Muscle of leg (tissue), 11 donors: Measurements from ENCODE around the gene IRF7. TPM values are rescaled to one million over a fixed set of nuclear protein-coding genes. Genes with fewer than 3 reads are reported as not detected.

Experiments
- DNase-seq: peaks from one replicate; pipeline ENCODE4 v3.0.0; 2013
- H3K27ac ChIP-seq: one replicate; pipeline ENCODE4 v1.5.1; 2013; ENCODE audit warnings: mild to moderate bottlenecking, low read length, control low read depth
- H3K27me3 ChIP-seq: one replicate; pipeline ENCODE4 v1.6.1; 2013; ENCODE audit warnings: low read length; ENCODE audit not compliant: control insufficient read depth, insufficient read depth
- H3K36me3 ChIP-seq: one replicate; pipeline ENCODE4 v1.6.1; 2013; ENCODE audit warnings: low read length; ENCODE audit not compliant: control insufficient read depth, insufficient read depth
- H3K4me1 ChIP-seq: one replicate; pipeline ENCODE4 v1.6.1; 2013; ENCODE audit warnings: low read length; ENCODE audit not compliant: control insufficient read depth, insufficient read depth
- H3K4me3 ChIP-seq: one replicate; pipeline ENCODE4 v1.5.1; 2013; ENCODE audit warnings: low read length, control low read depth
- H3K9me3 ChIP-seq: replicated peaks from 2 replicates; pipeline ENCODE4 v1.6.1; 2013; ENCODE audit warnings: low read depth, low read length; ENCODE audit not compliant: control insufficient read depth
- WGBS: methylation state at CpG from one replicate; pipeline ENCODE4 v1.1.5; 2013; ENCODE audit warnings: missing lambda C conversion rate; ENCODE audit not compliant: insufficient coverage; 5-methylcytosine and 5-hydroxymethylcytosine counted together
- polyA plus RNA-seq, 8 donors: library from polyadenylated mRNA; unstranded; fragments of 120-200 nt; gene quantifications; one replicate each; pipeline versions ENCODE4 v1.2.1 to v1.2.3, GENCODE V29; 2013; ENCODE audit warnings: inconsistent platforms in 1 of 8, low replicate concordance in 1 of 8; ENCODE audit not compliant: insufficient read length in 8 of 8, insufficient read depth in 1 of 8
- total RNA-seq: library from RNA; stranded (reverse); fragments of 120-200 nt; gene quantifications from one replicate; pipeline ENCODE4 v1.2.4, GENCODE V29; 2013

The IRF7 gene
- total and polyA plus RNA-seq, 9 donors = 7.8 to 14.7 (median 9.6) TPM

DNA sequence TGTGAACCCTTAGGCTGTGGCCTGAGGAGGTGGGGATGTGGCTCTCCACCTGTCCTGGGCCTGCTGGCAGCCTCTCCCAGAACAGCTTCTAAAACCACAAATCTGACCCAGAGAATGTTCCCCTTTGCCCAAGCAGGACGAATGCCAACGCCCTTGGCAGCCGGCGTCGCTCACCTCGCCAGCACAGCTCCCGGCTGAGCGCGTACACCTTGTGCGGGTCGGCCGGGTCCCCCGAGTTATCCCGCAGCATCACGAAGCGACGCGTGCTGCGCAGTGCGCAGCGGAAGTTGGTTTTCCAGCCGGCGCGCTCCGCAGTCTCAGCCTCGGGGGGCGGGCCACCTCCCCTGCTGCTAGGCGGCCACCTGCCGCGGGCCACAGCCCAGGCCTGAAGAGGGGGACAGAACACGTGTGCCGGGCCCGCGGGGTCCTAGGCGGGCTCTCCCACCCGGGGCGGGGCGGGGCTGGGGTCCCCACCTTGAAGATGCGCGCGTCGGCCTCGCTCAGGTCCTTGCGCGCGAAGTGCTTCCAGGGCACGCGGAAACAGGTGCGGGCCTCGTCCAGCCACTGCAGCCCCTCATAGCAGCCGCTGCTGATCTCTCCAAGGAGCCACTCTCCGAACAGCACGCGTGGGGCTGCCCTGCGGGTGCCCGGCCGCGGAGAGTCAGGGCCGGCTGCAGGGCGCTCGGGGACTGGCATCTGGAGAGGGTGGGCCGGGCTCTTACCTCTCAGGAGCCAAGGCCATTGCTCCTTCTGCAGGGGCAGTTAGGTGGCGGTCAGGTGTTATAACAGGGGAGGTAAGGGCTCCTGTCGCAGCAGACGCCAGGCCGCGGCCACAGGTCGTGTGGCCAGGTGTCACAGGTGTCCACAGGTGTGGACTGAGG is 887 bp downstream of the IRF7 start:
- WGBS = 63% methylated on average over 66 of the region's 68 CpGs
- no peaks in the 10 kb centered on the region for H3K27me3 ChIP-seq
- H3K36me3 ChIP-seq = peaks cover 55% of the 10 kb centered on the region
- H3K4me1 ChIP-seq = peaks cover 47% of the 10 kb centered on the region
- peak overlapping the region; percentile 91 for H3K4me3 ChIP-seq
- H3K9me3 ChIP-seq = no peaks in the 10 kb centered on the region
- no peak for DNase-seq
- H3K27ac ChIP-seq = peak overlapping the region; percentile 97

DNA sequence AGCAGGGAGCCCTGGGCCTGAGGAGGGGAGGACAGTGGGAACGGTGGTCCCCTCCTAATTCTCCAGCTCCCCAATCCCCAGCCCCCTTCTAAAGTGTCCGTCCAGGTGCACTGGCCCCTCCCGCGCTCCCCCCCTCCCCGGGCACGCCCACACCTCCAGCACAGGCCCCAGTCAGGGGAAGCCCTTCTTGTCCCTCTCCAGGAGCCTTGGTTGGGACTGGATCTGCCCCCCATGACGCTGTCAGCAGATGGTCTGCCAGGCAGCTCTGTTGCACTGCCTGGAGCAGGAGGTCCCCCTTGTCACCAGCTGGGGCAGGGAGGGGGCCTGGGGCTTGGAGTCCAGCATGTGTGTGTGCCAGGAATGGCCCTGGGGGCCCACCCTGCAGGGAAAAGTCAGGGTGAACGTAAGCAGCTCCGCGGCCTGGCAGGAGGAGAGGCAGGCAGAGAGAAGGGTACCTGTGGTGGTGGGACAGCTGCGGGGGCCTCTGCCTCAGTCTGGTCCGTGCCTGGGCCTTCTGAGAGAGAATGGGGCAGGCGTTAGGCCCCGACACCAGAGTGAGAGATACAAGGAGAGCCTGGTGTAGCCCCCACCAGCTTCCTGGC is 1.6 kb downstream of the IRF7 start:
- H3K4me3 ChIP-seq = peak overlapping the region; percentile 91
- peaks cover 56% of the 10 kb centered on the region for H3K36me3 ChIP-seq
- H3K9me3 ChIP-seq = no peaks in the 10 kb centered on the region
- peaks cover 47% of the 10 kb centered on the region for H3K4me1 ChIP-seq
- H3K27ac ChIP-seq = peak overlapping the region; percentile 82
- H3K27me3 ChIP-seq = no peaks in the 10 kb centered on the region
- 62% methylated on average over 8 of the region's 14 CpGs for WGBS
- DNase-seq = no peak

DNA sequence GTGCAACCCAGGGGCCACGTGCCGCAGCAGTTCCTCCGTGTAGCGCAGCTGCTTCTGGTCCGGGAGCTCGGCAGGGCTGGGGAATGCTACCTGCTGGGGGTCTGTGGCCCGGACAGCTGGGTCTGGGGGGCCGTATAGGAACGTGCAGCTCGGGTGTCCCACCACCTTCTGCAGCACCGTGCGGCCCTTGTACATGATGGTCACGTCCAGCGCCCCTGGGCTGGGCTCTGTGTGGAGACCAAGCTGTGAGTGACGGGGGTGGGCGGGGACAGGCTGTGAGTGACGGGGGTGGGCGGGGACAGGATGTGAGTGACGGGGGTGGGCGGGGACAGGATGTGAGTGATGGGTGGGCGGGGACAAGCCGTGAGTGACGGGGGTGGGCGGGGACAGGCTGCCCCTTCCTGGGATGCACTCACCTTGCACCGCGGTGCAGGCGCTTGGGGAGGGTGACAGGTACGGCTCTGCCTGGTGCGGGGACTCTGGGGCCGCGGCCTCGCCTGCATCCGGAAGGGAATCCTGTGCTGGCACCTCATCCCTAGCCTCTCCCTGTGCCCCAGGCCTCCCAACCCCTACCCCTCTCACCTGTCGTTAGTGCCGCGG is 2.3 kb downstream of the IRF7 start:
- H3K27ac ChIP-seq = peak overlapping the region; percentile 95
- WGBS = 54% methylated on average over 27 of the region's 36 CpGs
- no peaks in the 10 kb centered on the region for H3K9me3 ChIP-seq
- peak overlapping the region; percentile 91 for H3K4me3 ChIP-seq
- DNase-seq = no peak
- no peaks in the 10 kb centered on the region for H3K27me3 ChIP-seq
- peaks cover 47% of the 10 kb centered on the region for H3K4me1 ChIP-seq
- H3K36me3 ChIP-seq = peaks cover 62% of the 10 kb centered on the region

GRCh38 chr11:612961-613300 is 2.8 kb downstream of the IRF7 start:
- WGBS = 92% methylated on average over 9 of the region's 10 CpGs
- H3K4me1 ChIP-seq = peaks cover 47% of the 10 kb centered on the region
- H3K9me3 ChIP-seq = no peaks in the 10 kb centered on the region
- no peak for DNase-seq
- no peak overlapping the region for H3K4me3 ChIP-seq
- no peaks in the 10 kb centered on the region for H3K27me3 ChIP-seq
- peak overlapping the region; percentile 95 for H3K27ac ChIP-seq
- peaks cover 65% of the 10 kb centered on the region for H3K36me3 ChIP-seq

- Histone ChIP-seq H3K4me3 (no peak overlapping the region), H3K4me1 (peaks cover 47% of the 10 kb centered on the region), H3K27ac (peak overlapping the region; percentile 95), H3K36me3 (peaks cover 70% of the 10 kb centered on the region), H3K9me3 (no peaks in the 10 kb centered on the region), H3K27me3 (no peaks in the 10 kb centered on the region)
- DNase-seq = peak; percentile 83
- WGBS = 46% methylated on average over 25 of the region's 27 CpGs
Measured at GRCh38 chr11:612201-612960, 3.4 kb downstream of the IRF7 start.

DNA sequence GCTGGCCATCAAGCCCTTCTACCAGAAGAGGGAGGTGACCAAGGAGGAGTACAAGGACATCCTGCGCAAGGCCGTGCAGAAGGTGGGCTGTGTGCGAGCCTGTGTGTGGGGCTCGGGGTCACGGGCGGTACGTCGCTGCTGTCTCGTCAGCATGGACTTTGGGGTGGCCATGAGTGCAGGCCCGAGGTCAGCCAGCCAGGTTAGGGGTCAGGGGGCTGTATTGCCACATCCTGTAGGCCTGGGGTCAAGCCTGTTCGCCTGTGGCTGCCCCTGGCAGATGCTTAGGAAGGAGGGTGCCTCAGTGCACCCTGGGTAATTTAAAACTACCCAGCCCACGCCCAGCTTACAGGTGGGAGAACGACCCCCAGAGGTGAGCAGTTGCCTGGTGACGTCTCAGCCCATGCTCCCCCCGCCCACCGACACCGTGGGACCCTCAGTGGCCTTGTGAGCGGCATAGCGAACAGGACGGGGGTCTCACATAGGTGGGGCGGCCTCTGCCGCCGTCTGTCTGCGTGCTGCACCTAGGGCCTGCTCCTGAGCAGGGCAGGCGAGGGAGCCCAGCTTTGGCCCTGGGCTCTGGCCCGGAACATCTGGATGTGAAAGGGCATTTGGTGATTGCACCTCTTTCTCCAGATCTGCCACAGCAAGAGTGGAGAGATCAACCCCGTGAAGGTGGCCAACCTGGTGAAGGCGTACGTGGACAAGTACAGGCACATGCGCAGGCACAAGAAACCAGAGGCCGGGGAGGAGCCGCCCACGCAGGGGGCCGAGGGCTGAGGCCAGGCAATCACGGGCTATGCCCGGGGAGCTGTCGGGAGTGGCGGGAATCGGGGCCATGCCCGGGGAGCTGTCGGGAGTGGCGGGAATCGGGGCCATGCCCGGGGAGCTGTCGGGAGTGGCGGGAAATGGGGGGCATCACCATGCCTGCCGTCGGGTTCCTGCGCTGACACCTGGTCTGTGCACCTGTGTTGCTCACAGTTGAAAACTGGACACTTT is 4.5 kb downstream of the IRF7 start:
- Histone ChIP-seq H3K36me3 (peaks cover 79% of the 10 kb centered on the region), H3K27ac (peak overlapping the region; percentile 95), H3K9me3 (no peaks in the 10 kb centered on the region), H3K4me3 (no peak overlapping the region), H3K4me1 (peaks cover 45% of the 10 kb centered on the region), H3K27me3 (no peaks in the 10 kb centered on the region)
- WGBS = 89% methylated on average over 38 of the region's 49 CpGs
- DNase-seq = no peak

GRCh38 chr11:610146-610801 is 5.5 kb downstream of the IRF7 start:
- DNase-seq = no peak
- Histone ChIP-seq H3K27me3 (no peaks in the 10 kb centered on the region), H3K9me3 (no peaks in the 10 kb centered on the region), H3K4me3 (no peak overlapping the region), H3K27ac (no peak overlapping the region), H3K36me3 (peaks cover 90% of the 10 kb centered on the region), H3K4me1 (peaks cover 40% of the 10 kb centered on the region)
- 87% methylated on average over 14 of the region's 18 CpGs for WGBS

GRCh38 chr11:609341-609811 is 6.4 kb downstream of the IRF7 start:
- peaks cover 93% of the 10 kb centered on the region for H3K36me3 ChIP-seq
- H3K4me3 ChIP-seq = no peak overlapping the region
- WGBS = 91% methylated on average over 28 of the region's 28 CpGs
- DNase-seq = no peak
- H3K27ac ChIP-seq = no peak overlapping the region
- H3K27me3 ChIP-seq = no peaks in the 10 kb centered on the region
- H3K4me1 ChIP-seq = peaks cover 31% of the 10 kb centered on the region
- H3K9me3 ChIP-seq = no peaks in the 10 kb centered on the region

DNA sequence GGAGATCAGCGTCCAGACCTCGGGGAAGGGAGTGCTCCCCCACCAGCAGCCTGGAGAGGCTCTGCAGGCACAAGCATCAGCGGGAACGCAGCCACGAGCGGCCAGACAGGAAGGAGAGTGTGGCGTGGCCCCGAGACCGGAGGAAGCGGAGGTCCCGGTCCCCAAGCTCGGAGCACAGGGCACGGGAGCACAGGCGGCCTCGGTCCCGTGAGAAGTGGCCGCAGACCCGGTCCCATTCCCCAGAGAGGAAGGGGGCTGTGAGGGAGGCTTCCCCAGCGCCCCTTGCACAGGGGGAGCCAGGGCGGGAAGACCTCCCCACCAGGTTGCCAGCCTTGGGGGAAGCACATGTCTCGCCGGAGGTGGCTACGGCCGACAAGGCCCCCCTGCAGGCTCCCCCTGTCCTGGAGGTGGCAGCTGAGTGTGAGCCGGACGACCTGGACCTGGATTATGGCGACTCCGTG is 6.9 kb downstream of the IRF7 start:
- no peaks in the 10 kb centered on the region for H3K9me3 ChIP-seq
- peaks cover 25% of the 10 kb centered on the region for H3K4me1 ChIP-seq
- H3K27ac ChIP-seq = no peak overlapping the region
- DNase-seq = no peak
- H3K27me3 ChIP-seq = no peaks in the 10 kb centered on the region
- no peak overlapping the region for H3K4me3 ChIP-seq
- WGBS = 73% methylated on average over 25 of the region's 28 CpGs
- H3K36me3 ChIP-seq = peaks cover 93% of the 10 kb centered on the region
